HG02840 (cell line): Measurements from ENCODE around the gene CIAPIN1.
"Not testable (repeated sequence)": the region's sequence is repeated elsewhere in the genome, so short reads cannot be mapped to it uniquely, and the experiment has no call there.

Source experiments
- ATAC-seq: cut with Tn5 transposase; IDR thresholded peaks from one replicate; pipeline ENCODE4 v1.9.1; 2021; ENCODE audit warnings: mild to moderate bottlenecking, moderate library complexity, moderate number of reproducible peaks; ENCODE audit not compliant: unreplicated experiment, low FRiP score

CIAPIN1 gene

GRCh38 chr16:57446531-57447185 is 527 bp downstream of the CIAPIN1 start:
- peak; percentile 32 for ATAC-seq

DNA sequence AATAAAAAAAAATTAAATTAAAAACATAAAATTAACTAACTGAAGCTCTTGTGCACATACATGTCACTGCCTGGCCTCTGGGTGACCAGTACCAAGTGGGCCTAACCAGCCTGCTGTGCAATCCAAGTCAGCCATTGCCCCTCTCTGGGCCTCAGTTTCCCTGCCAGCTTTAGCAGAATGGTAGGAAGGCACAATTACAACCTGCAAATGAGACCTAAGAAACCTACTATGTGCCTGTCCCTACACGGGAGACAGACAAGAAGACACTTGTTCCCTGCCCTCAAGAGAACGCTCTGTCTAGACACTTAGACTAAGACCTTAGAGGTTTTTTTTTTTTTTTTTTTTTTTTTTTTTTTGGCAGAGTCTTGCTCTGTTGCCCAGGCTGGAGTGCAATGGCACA is 1.7 kb downstream of the CIAPIN1 start:
- ATAC-seq: no peak

- ATAC-seq: no peak
Observed at GRCh38 chr16:57444711-57445110, 2.5 kb downstream of the CIAPIN1 start.

DNA sequence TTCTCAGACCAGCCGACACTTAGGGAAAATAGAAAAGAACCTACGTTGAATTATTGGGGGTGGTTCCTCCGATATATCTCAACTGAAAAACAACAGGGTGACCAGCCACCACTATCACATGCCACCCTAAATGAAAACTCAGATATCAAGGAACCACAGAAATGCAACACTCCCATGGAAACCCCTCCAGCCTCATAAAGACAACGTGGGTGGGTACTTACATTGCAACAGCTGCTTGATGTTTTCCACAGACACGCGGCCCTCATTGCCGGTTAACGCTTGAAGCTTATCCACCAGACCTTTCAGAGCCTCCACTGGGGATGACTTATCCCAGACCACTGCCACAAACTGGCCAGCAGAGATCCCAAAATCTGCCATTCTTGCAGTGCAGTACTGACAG is 6.6 kb downstream of the CIAPIN1 start:
- not testable (repeated sequence) for ATAC-seq

GRCh38 chr16:57439947-57440346 is 7.2 kb downstream of the CIAPIN1 start:
- ATAC-seq: not testable (repeated sequence)

- ATAC-seq: no peak
Observed at GRCh38 chr16:57435838-57436237, 11.3 kb downstream of the CIAPIN1 start.

DNA sequence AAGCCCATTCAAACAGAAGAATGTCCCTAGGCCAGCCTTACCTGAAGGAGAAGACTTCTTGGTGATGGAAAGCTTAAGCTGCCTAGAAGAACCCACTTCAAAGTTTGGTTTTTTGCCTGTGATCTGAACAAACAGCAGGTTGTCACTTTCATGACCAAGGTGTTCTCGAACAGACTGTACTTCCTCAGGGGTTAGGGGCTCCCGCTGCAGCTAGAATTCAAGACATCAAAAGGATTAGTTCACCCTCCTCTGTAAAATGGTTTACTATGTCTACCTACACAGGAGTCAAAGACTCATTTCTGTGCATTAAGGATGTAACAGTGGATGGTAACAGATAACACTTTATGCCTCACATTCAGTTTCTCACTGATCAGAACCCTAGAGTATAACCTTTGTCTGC is 13.2 kb downstream of the CIAPIN1 start:
- no peak for ATAC-seq

GRCh38 chr16:57432989-57433388 is 14.2 kb downstream of the CIAPIN1 start:
- ATAC-seq: no peak

DNA sequence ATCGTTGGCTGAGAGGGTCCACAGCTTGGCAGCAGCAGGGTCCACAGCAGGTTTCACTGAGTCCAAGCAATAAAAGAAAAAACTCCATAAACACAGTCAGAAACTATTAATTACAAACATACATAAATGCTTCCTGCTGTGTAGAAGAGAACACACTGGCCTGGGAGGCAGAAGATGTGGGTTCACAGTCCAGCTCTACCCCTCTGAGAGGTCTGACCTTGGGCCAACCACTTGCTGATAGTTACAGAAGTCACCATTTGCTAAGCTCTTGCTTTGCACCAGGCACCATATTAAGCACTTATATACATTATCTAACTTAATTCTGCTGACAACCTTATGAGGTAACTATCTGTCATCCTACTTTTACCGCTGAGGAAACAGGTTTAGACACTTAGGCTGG is 14.7 kb downstream of the CIAPIN1 start:
- ATAC-seq: no peak

DNA sequence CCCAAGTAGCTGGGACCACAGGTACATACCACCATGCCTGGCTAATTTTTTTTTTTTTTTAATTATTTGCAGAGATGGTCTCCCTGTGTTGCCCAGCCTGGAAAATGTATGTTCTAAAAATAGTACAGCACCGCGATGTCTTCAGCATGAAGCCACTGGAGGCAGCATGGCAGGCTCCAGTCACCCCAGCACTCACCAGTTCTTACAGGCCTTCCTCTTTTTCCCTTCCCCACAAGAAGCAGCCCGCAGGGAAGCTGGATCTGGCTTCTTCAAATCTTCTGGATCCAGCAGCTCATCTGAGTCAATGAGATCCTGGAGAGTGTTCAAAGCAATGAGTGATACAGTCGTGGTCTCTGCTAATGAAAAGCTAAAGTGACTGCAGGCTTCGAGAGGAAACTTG is 16.2 kb downstream of the CIAPIN1 start:
- no peak for ATAC-seq

DNA sequence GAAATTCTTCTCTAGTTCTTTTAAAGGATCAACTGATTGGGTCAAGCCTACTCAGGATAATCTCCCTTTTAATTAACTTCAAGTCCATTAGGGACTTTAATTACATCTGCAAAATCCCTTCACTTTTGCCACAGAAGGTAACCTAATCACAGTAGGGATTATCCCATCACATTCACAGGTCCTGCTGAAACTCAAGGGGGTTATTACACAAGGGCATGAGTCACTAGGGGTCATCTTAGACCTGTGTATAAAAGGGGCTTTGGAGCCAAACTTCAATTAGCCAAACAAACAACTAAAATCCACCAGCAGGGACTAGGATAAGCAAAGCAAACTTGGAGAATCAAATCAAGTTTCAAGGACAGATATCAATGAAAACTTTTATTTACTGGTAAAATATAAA is 19.4 kb downstream of the CIAPIN1 start:
- no peak for ATAC-seq

- no peak for ATAC-seq
Observed at GRCh38 chr16:57427307-57427706, 19.9 kb downstream of the CIAPIN1 start.

- no peak for ATAC-seq
Observed at GRCh38 chr16:57426356-57426755, 20.8 kb downstream of the CIAPIN1 start.

DNA sequence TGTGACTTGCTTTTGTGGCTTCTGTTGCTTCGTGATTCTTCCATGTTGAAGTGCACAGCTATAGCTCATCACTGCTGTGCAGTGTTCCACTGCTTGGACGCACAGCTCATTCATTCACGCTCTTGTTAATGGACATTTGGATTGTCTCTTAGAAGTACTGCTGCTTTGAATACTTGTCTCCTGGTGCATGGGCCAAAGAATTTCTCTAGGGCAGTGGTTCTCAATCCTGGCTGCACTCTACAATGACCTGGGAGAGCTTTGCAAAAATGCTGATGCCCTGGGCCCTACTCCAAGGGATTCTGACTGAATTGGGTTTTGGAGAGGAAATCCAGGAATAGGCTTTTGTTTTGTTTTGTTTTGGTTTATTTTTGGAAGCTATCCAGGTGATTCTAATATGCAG is 22.6 kb downstream of the CIAPIN1 start:
- no peak for ATAC-seq

DNA sequence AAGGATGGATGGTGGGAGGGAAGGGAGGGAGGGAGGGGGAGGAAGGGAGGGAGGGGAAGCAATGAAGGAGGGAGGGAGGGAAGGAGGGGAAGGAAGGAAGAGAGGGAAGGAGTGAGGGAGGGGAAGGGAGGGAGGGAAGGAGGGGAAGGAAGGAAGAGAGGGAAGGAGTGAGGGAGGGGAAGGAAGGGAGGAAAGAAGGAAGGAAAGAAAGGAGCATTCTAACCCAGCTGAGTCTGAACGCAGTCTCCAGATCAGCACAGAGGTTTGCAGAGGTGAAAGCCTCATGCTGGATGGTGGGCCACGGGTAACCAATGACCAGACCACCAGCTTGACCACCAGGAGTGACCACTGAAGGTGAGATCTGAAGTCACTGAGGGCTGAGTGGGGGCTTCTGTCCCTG is 24.0 kb downstream of the CIAPIN1 start:
- ATAC-seq: no peak

DNA sequence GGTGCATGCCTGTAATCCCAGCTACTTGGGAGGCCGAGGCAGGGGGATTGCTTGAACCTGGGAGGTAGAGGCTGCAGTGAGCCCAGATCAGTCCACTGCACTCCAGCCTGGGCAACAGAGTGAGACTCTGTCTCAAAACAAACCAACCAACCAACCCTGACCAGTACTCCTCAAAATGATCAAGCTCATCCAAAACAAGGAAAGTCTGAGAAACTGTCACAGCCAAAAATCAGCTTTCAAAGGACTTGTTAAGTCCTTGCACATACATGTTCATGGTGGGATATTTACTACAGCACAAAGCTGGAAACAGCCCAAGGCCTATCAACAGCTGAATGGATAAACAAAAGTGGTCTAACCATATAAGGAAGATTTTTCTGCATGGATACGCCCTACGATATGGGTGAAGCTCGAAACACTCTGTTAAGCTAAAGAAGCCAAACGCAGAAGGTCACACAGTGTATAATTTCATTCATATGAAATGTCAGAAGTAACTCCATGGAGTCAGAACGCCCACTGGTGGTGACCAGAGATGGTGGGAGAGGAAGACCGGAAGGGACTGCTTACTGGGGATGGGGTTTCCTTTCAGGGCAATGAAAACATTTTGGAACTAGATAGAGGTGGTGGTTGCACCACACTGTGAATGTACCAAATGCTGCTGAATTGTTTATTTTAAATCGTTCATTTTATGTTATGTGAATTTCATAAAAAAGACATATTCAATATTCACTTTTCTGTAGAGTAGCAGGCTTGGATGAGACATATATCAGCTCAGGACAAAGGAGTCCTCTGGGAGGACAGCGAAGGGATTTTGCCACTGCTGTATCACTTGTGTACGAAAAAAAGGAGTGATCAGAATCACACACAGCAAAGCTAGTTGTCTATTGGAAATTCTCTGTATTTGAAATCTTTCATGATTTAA is 24.9 kb downstream of the CIAPIN1 start:
- ATAC-seq: no peak

- no peak for ATAC-seq
Observed at GRCh38 chr16:57419506-57419905, 27.7 kb downstream of the CIAPIN1 start.

DNA sequence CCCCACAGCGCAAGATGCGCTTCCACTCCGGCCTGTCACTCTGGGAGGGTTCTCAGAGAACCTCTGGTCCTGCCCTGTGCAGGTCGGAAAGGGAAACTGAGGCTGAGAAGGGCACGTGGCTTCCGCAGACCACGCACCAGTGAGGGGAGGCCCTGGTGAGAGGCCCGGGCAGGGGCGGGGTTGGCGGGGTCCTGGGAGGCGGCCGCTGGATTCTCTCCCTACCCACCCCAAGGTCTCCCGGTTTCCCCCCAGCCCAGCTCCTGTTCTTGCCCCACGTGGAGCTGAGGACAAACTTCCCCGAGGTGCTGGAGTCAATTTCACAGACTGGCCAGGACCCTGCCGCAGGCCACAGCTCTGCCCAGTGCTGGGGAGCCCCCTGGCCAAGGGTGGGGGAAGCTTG is 31.1 kb downstream of the CIAPIN1 start:
- ATAC-seq: no peak

- no peak for ATAC-seq
Observed at GRCh38 chr16:57413733-57414132, 33.5 kb downstream of the CIAPIN1 start.

- no peak for ATAC-seq
Observed at GRCh38 chr16:57413301-57413730, 33.9 kb downstream of the CIAPIN1 start.

DNA sequence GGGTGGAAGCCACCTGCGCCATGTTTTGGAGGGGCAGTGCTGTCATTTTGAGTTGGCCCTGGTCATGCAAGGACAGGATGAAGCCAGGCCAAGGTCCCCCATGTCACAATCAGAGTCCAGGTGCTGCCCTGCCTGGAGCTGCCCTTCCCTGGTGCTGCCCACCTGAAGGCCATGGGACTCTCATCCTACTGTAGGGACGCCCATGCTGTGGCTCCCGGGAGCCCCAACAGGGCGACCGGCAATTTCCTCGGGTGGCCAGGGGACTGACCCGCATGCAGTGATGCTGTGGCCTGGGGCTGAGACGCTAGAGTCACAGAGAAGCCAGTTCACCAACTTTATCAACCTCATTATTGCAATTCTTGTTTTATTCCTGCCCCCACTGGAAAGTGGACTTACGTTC is 34.6 kb downstream of the CIAPIN1 start:
- no peak for ATAC-seq
